ENCODE results near the gene SMC1B. TPM values are rescaled to one million over a fixed set of nuclear protein-coding genes. Genes with fewer than 3 reads are reported as not detected.

Gene SMC1B
- total RNA-seq, 1 experiment from 2014 or later = 0.31 TPM

DNA sequence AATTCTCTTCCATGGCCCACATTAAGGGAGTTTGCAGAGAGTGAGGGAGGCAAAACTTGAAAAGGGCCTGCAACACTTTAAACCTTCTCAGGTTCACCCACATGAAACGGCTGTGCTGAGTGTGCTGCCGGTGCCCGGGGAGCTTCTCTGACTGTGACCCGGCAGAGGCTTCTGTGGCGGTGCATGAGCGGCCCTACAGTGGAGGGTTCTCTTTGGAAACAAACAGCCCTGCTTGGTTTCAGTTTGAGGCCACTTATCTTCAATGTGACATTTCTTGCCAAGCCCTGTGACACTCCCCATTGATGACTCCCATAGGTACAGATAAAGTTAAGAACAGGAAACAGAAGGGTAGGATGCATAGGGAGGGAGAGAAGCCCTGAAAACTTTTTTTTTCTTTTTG lies 71.9 kb downstream of the SMC1B start:
- Histone ChIP-seq H3K4me2 (no peak overlapping the region), H3K9me3 (ENCODE audit: insufficient read depth, low read depth) (no peaks in the 10 kb centered on the region), H3K27me3 (ENCODE audit: insufficient read depth, low read depth) (no peaks in the 10 kb centered on the region), H4K20me1 (ENCODE audit: insufficient read depth) (no peaks in the 10 kb centered on the region; the same call in 1 of the 2 replicates), H3K79me2 (ENCODE audit: low read depth) (no peaks in the 10 kb centered on the region), H3F3A (ENCODE audit: insufficient read depth, low read depth) (peaks cover 10% of the 10 kb centered on the region; the same call in 1 of the 2 replicates), H3K4me1 (replicated peaks; ENCODE audit: insufficient read depth) (no peaks in the 10 kb centered on the region), H3K36me3 (ENCODE audit: low read depth) (peaks cover 17% of the 10 kb centered on the region; the same call in 1 of the 2 replicates), H3K9me2 (ENCODE audit: insufficient read depth) (no peaks in the 10 kb centered on the region), H3K4me3 (no peak overlapping the region), H3K27ac (no peak overlapping the region), H2AFZ (no peak overlapping the region)
- intact Hi-C loops (cut with micrococcal nuclease; ENCODE audit: unreplicated experiment) = no loop called here
- TF ChIP-seq EZH2 (IDR thresholded peaks at IDR 0.05; ENCODE audit: low read depth) = no peak
- TF ChIP-seq, protein P1, sequence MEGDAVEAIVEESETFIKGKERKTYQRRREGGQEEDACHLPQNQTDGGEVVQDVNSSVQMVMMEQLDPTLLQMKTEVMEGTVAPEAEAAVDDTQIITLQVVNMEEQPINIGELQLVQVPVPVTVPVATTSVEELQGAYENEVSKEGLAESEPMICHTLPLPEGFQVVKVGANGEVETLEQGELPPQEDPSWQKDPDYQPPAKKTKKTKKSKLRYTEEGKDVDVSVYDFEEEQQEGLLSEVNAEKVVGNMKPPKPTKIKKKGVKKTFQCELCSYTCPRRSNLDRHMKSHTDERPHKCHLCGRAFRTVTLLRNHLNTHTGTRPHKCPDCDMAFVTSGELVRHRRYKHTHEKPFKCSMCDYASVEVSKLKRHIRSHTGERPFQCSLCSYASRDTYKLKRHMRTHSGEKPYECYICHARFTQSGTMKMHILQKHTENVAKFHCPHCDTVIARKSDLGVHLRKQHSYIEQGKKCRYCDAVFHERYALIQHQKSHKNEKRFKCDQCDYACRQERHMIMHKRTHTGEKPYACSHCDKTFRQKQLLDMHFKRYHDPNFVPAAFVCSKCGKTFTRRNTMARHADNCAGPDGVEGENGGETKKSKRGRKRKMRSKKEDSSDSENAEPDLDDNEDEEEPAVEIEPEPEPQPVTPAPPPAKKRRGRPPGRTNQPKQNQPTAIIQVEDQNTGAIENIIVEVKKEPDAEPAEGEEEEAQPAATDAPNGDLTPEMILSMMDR (conservative IDR thresholded peaks at IDR 0.05) = no peak
- ChIA-PET POLR2A (ENCODE audit: unreplicated experiment) (interaction anchor here (0.6 kb wide), 1 partner anchor 60 kb away, joined by 3 read pairs; no protein-coding TSS in a partner anchor), CTCF (no interaction called here)
- DNase-seq = no peak
- BruUV-seq (replicated peaks) = no TSS peak

DNA sequence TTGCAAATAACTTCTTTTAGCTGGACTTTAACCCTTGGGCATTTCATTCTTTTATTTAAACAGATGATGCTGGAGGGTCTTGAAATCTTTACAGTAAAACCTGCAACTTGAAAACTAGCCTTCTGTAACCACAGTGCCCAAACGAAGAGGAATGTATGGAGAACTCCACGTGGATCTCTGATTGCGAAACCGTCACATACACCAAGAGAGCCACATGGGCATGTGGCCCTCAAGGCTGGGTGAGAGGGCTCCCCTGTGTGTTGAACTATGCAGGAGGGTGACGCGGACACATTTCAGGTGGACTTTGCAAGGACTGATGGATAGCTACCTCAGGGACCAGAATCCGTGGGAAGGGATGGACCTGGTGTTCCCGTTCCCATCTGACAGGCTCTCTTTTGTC lies 73.1 kb downstream of the SMC1B start:
- Histone ChIP-seq H3K79me2 (ENCODE audit: low read depth) (no peaks in the 10 kb centered on the region), H3K36me3 (ENCODE audit: low read depth) (peaks cover 25% of the 10 kb centered on the region; the same call in 1 of the 2 replicates), H3K9me2 (ENCODE audit: insufficient read depth) (no peaks in the 10 kb centered on the region), H3K4me2 (no peak overlapping the region), H2AFZ (no peak overlapping the region), H3K4me1 (replicated peaks; ENCODE audit: insufficient read depth) (no peaks in the 10 kb centered on the region), H4K20me1 (ENCODE audit: insufficient read depth) (no peaks in the 10 kb centered on the region; the same call in 1 of the 2 replicates), H3K4me3 (no peak overlapping the region), H3K27ac (no peak overlapping the region), H3F3A (ENCODE audit: insufficient read depth, low read depth) (peaks cover 10% of the 10 kb centered on the region; the same call in 1 of the 2 replicates), H3K9me3 (ENCODE audit: insufficient read depth, low read depth) (no peaks in the 10 kb centered on the region), H3K27me3 (ENCODE audit: insufficient read depth, low read depth) (no peaks in the 10 kb centered on the region)
- ChIA-PET CTCF (no interaction called here), POLR2A (ENCODE audit: unreplicated experiment) (no interaction called here)
- BruUV-seq (replicated peaks) = no TSS peak
- intact Hi-C loops (cut with micrococcal nuclease; ENCODE audit: unreplicated experiment) = no loop called here
- TF ChIP-seq, protein P1 (conservative IDR thresholded peaks at IDR 0.05) = no peak
- no peak for TF ChIP-seq EZH2 (IDR thresholded peaks at IDR 0.05; ENCODE audit: low read depth)
- no peak for DNase-seq

DNA sequence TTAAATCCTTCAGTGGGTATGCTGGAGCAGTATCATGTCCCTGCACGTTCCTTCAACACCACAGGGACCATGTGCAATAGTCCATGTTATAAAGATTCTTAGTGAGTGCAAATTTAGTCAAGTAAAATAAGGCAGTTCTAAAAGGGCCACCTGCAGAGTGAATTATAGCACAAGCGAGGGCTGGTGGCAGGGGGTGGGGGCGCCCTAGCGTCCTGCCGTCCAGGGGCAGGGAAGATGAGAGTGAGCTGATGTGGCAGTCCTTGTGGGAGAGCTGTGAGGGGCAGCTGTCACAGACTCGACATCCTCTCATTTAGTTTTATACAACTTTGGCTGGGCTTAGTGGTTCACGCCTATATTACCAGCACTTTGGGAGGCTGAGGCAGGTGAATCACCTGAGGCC lies 74.6 kb downstream of the SMC1B start:
- H3K79me2 ChIP-seq (ENCODE audit: low read depth) = no peaks in the 10 kb centered on the region
- intact Hi-C loops (cut with micrococcal nuclease; ENCODE audit: unreplicated experiment) = no loop called here
- no peak overlapping the region for H3K27ac ChIP-seq
- no peak overlapping the region for H3K4me3 ChIP-seq
- no peaks in the 10 kb centered on the region; the same call in 1 of the 2 replicates for H4K20me1 ChIP-seq (ENCODE audit: insufficient read depth)
- TF ChIP-seq, protein P1 (conservative IDR thresholded peaks at IDR 0.05) = no peak
- no peak for TF ChIP-seq EZH2 (IDR thresholded peaks at IDR 0.05; ENCODE audit: low read depth)
- H3K9me3 ChIP-seq (ENCODE audit: insufficient read depth, low read depth) = no peaks in the 10 kb centered on the region
- BruUV-seq (replicated peaks) = no TSS peak
- H3K4me1 ChIP-seq (replicated peaks; ENCODE audit: insufficient read depth) = no peaks in the 10 kb centered on the region
- peaks cover 7% of the 10 kb centered on the region; the same call in 1 of the 2 replicates for H3F3A ChIP-seq (ENCODE audit: insufficient read depth, low read depth)
- DNase-seq = no peak
- H2AFZ ChIP-seq = no peak overlapping the region
- H3K27me3 ChIP-seq (ENCODE audit: insufficient read depth, low read depth) = no peaks in the 10 kb centered on the region
- no peak overlapping the region for H3K4me2 ChIP-seq
- H3K9me2 ChIP-seq (ENCODE audit: insufficient read depth) = no peaks in the 10 kb centered on the region
- POLR2A ChIA-PET (ENCODE audit: unreplicated experiment) = no interaction called here
- CTCF ChIA-PET = no interaction called here
- peaks cover 25% of the 10 kb centered on the region; the same call in 1 of the 2 replicates for H3K36me3 ChIP-seq (ENCODE audit: low read depth)
